IPS DF 4.7 (cell line): Measurements from ENCODE around the gene PTPRN2.
A peak's percentile ranks its signal among the peaks of the same experiment; 100 is the strongest.
"Not testable (repeated sequence)": the region's sequence is repeated elsewhere in the genome, so short reads cannot be mapped to it uniquely, and the experiment has no call there.

Source experiments
- DNase-seq: peaks from one replicate; pipeline ENCODE4 v3.0.0-alpha.2; 2013; ENCODE audit warnings: low spot score; ENCODE audit errors: extremely low read depth

PTPRN2 gene

DNA sequence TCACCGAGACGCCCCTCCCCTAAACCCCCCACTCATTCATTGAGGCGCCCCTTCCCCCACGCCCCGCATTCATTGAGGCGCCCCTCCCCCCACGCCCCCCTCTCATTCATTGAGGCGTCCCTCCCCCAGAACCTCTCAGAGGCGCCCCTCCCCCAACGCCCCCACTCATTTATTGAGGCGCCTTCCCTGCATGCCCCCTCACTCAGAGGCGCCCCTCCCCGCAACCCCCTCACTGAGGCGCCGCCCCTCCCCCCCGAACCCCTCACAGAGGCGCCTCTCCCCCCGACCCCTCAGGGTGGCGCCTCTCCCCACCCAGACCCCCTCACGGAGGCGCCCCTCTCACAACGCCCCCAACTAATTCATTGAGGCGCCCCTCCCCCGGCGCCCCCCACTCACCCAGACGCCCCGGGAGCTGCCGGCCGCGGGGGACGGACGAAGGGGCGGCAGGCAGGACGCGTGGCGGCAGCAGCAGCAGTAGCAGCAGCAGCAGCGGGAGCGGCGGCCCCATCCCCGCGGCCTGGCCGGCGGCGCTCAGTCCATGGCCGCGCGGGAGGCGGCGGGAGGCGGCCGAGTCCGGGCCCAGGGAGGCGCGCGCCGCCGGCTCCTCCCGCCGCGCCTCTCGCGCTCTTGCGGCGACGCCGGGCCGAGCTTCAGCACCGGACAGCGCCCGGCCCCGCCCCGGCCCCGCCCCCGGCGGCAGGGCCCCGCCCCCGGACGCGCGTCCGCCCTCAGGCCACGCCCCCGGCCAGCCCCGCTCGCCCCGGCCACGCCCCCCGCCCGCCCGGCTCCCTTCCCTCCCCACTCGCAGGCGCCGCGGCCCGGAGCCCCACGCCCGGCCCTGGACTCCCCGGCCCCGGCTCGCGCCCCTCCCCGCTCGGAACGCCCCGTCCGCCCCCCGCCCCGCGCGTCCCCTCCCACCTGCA lies at the start of gene PTPRN2:
TSS of gene PTPRN2 (minus strand) at position 662 of the 923 bp plus-strand sequence.
- no peak for DNase-seq

DNA sequence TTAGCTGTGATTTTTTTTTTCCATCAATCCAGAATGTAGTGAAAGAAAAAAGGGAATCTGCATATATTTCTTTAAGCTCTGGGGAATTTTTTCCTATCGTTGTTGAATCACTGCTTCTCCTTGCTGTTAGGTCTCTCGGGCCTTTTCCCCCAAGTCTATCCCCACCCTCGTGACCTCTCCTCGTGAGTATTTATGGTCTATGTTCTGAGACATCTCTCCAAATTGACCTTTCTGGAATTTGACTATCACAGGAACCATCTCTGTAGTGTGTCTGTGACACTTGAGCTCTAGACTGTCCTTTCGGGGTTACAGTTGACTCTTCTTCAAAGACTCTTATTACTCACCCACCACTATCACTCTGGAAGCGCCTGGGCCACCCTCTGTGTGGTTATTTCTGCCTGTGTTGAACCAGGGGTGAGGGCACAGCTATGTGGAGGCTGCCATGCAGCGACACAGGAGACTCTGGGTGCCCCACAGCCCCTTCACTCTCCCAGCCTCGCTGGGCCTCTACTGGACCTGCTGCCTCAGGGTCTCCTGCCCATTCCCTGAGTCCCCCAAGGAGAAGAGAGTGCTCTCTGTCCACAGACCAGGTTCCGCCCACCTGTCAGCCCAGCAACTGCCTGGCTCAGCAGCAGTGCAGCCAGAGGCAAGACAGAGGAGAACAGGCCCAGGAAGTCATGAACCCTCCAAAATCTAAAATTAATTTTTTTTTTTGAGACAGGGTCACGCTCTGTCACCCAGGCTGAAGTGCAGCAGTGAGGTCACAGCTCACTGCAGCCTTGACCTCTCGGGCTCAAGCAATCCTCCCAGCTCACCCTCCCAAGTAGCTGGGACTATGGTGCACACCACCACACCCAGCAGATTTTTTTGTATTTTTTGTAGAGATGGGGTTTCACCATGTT lies 45.7 kb upstream of the PTPRN2 start:
- no peak for DNase-seq

DNA sequence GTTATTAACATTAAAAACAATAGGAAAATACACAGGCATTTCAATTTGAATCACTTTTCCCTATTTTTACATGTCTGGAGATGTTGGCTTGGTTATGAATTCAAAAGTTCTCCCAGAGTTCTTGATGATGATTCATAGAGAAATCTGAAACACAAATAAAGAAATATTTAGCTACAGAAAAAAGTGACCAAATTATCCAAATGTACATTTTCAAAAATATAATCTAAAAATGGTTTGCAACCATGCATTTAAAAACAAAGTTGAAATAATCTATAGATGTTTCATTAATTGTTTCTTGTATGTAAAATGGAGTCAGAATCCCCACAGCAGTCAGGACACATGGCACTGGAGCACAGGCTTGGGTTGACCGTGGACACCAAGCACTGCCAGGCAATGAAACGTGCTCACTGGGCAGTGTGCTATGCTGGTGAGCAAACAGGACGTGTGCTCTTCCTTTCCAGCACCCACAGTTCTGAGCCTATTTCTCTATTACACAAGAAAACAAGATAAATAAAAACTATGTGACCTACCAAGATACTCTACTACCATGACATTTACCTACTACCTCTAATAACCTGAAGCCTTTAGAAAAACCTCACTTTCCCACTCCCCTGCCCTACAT lies 44.1 kb upstream of the PTPRN2 start:
- no peak for DNase-seq

DNA sequence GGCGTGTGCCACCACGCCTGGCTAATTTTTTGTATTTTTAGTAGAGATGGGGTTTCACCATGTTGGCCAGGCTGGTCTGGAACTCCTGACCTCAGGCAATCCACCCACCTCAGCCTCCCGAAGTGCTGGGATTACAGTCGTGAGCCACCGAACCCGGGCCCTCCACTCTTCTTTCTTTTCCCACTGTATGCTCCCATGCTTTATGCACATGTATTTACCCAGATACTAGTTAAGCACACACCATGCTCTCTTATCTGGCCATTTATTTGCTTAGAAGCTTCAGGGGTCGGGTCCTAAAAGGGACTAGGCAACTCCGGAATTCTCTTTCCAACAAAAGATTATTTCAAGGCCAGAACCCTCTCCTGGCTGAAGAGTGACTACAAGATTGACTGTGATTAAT lies 38.7 kb upstream of the PTPRN2 start:
- DNase-seq: not testable (repeated sequence)

DNA sequence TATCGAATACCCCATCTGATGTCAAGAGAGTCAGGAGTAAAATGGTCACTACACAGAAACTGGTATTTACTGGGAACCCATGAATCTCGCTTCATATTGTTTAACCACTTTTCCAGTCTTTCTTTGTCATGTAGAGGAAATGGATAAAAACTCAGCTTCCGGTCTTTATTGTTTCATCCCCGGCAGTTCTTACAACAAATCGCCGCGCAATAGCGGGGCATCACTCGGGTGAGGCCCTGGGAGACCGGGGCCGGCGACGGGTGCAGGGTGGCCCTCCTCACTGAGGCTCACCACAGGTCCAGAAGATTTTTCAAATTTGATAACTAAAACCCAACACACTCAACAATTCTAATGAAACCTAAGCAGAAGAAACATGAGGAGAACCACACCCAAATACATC lies 35.6 kb upstream of the PTPRN2 start:
- DNase-seq: no peak

DNA sequence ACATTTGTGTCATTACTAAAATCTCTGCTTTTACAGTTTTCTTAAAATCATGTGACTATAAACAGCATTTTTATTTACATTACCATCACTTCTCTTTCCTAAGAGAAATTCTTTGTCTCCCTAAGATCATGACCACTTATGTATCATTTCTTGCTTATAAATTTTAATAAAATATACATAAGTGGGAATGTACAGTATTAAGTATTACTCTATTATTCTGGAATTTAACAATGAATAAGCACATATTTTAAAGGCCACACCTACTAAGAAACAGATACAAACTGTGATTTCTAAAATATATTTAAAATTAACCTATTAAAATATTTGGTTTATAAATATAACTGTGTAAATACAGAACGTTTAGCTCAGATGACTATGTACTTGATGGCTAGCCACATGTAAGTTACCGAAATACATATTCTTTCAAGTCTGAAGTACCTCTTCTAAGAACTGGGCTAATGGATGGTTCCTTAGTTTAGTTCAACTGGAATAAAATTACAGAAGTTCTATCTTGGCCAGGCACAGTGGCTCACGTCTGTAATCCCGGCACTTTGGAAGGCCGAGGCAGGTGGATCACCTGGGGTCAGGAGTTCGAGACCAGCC lies 33.3 kb upstream of the PTPRN2 start:
- DNase-seq: no peak

DNA sequence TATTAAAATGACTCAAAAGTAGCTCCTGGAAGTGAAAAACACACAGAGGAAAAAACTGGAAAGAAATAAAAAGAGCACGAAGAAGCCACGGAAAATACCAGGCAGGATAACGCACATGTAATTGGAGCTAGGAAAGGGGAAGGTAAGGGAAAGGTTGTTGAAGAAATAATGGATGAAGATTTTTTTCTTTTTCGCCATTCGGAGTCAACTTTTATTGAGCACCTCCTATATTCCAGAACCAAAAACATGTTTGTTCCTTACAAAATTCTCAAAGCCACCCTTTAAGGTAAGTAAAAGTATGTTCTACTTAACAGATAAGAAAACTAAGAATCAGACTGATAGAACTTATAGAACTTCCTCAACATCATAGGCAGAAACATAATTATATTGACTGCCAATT lies 32.8 kb upstream of the PTPRN2 start:
- DNase-seq: no peak

DNA sequence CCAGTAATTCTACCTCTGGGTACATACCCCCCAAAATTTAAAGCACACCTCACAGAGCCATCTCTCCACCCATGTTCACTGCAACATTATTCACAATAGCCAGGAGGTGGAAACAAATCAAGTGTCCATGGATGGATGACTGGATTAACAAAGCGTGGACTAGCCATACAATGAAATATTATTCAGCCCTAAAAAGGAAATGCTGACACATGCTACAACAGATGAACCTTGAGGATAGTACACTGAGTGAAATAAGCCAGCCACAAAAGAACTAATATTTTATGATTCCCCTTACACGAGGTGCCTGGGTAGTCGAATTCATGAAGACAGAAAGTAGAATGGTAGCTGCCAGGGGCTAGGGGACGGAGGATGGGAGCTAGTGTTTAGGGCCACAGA lies 31.1 kb upstream of the PTPRN2 start:
- no peak for DNase-seq

DNA sequence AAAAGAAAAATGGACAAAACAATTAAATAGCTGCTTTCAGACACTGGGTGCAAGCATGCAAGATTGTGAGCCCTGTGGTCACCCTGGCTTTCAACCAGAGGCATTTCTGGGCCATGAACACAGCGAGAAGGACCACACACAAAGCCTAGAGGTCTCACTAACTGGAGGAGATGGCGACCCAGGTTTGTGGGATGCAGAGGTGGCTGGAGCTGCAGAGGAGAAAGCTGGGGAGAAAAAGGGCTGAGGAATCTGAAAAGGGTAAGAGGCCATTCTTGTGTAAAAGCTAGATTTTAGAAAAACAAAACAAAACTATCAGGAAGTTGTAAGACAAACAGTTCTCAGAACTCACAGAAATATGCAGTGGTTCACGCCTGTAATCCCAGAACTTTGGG lies 30.1 kb upstream of the PTPRN2 start:
- DNase-seq: peak; percentile 49

DNA sequence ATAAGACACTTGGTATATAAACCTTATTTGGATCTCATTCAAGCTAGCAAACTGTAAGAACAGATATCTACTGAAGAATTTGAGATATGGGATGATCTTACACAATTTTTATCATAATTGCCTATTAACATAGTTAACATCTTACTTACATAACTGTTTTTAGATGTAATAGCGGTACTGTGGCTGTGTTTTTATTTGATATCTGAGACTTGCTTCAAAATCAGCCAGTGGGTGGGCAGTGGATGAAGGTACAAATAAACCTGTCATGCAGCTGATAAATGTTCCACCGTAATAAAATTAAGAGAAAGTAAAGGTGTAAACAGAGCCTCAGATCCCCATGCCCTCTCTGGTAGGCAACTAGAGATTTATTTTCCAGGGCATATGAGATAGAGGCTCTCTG lies 28.4 kb upstream of the PTPRN2 start:
- no peak for DNase-seq

DNA sequence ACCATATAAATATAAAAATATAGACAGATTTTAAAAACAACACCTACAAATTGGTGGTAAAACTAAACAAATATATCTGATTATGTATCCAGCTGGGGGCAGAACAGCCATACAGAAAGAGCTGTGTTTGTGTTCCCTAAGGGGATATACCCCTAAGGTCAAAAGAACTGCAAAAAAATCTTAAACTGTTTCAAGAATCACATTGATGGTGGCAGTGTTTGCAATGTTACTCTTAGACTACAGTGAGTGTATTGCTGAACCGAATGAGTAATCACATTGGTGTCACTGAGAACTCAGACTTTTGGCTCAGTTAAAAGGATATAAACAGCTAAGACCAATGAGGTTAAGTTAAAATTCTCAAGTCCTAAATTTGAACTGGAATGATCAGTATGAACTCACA lies 27.1 kb upstream of the PTPRN2 start:
- no peak for DNase-seq

DNA sequence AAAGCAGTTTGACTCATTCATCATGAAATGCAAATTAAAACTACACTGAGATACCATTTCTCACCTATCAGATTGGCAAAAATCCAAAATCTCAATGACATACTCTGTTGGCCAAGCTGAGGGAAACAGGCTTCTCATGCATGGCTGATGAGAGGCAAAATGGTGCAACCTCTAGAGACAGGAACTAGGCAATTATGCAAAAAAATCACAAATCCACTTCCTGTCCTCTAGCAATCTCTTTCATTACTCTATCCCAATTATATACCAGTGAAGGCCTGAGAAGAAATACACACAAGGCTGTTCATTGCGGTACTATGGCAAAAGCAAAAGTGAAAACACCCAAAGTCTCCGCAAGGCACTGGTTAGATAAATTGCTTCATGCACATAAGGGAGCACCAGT lies 25.9 kb upstream of the PTPRN2 start:
- no peak for DNase-seq

DNA sequence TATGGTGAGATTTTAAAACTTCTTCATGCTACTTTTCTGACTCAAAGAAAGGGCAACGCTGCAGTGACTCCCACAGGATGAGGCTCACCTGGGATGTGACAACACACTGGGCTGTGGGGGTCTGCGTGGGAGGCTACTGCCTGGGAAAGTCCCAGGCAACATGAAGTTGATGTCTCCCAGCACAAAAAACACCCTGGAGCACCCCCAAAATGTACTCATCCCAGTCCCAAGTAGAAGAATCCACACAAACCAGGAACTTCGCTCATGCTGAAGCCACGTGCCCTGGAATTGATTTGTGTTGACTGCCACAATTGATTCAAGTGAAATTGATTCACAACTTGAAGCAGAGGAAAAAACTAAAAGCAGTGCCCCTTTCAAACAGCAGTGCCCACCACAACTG lies 24.9 kb upstream of the PTPRN2 start:
- DNase-seq: no peak

DNA sequence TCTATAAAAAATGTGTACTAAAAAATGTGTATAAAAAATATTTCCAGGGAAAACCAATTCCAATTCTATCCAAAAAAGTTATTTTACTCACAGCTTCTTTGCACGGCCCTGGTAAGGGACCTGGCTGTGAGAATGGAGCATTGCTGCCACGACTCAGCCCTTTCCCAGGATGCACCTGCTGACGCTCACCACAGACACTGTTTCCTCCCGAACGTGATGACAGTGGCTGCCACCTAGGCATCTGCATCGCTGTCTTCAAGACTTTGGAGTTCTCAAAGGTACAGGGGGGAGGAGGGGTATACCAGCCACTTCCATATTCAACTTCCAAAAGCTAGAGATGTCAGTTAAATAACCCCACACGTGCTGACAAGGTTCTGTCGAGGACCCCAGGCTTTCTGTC lies 23.9 kb upstream of the PTPRN2 start:
- DNase-seq: no peak

DNA sequence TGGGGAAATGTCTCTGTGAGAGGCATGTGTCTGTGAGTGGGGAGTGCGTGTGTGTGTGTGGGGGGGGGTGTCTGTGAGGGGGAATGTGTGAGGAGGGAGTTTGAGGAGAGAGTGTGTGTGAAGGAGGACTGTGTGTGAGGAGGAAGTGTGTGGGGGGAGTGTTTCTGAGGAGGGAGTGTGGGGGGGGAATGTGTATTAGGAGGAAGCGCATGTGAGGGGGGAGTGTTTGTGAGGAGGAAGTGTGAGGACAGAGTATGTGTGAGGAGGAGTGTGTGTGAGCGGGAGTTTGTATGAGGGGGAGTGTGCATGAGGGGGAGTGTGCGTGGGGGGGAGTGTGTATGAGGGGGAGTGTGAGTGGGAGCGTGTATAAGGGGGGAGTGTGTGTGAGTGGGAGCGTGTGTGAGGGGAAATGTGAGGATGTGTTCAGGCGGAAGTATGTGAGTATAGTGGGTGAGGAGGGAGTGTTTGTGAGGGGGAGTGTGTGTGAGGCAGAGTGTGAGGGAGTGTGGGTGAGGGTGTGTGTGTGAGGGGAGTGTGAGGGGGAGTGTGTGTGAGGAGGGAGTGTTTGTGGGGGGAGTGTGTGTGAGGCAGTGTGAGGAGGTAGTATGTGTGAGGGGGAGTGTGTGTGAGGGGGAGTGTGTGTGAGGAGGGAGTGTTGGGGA lies 21.8 kb upstream of the PTPRN2 start:
- no peak for DNase-seq

DNA sequence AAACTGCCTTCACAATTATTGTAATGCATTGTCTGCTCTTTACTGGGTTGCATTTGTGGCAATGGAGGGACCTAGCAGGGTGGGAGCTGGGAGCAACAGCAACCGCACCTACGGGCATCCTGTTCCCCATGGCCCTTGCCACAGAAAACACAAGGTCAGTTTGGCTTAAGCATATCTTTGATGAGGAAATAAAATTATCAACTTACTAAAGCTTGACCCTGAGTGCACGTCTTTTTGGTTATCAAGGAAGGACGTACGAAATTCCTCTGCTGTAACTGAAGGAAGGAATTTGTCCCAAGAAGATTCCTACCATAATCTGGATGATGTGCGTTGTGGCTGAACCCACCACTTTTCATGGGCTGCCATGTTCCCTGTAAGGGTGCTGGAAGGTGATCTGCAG lies 19.9 kb upstream of the PTPRN2 start:
- no peak for DNase-seq

DNA sequence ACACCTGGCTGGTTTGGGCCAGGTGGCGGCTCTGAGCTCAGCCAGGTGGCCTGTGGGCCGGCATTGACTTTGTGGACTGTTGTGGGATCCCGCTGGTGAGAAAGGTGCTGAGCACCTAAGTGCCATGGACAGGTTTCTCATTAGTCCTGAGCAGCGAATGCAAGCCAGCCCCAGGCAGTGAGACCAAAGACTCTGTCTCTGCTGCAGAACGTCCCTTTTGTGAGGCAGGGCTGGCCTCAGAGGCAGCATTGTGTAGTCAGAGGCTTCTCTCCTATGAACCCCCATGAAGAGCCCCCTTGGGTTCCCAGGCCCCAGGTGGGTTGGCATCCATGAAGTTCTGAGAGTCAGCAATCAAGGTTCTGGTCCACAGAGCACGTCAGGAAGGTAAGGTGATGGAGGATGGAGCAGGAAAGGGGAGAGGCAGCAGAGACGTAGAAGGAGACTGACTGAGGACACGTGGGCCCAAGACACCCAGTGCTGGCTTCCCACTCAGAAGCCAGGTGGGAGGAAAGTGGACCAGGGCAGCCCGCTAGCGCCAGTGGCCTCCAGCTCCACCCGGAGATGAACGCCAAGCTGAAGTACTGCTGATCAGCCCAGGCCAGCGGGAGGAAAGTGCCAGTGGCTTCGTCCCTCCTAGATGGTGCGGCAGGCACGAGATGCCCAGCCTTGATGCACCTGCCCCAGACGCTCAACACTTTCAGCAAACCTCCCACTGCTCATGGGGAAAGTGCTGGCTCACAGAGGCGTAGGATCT lies 19.2 kb upstream of the PTPRN2 start:
- no peak for DNase-seq

DNA sequence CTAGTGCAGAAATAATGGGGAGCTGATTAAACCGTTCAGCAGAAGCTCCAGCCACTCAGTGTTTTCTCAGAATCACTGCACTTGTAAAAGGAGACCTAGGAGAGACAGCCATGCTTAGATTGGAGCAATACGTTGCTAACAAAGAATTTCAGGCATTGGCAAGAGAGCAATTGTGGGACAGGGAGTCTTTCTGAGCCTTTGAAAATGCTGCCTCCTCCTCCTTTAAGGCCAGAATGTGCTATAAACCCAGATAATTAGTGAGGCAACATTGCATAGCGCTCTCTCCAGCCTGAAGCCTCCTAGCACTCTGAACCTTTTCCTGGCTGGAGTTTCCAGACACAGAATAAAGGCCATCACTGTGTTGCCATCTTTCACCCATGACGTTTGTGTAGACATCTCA lies 18.5 kb upstream of the PTPRN2 start:
- DNase-seq: no peak

DNA sequence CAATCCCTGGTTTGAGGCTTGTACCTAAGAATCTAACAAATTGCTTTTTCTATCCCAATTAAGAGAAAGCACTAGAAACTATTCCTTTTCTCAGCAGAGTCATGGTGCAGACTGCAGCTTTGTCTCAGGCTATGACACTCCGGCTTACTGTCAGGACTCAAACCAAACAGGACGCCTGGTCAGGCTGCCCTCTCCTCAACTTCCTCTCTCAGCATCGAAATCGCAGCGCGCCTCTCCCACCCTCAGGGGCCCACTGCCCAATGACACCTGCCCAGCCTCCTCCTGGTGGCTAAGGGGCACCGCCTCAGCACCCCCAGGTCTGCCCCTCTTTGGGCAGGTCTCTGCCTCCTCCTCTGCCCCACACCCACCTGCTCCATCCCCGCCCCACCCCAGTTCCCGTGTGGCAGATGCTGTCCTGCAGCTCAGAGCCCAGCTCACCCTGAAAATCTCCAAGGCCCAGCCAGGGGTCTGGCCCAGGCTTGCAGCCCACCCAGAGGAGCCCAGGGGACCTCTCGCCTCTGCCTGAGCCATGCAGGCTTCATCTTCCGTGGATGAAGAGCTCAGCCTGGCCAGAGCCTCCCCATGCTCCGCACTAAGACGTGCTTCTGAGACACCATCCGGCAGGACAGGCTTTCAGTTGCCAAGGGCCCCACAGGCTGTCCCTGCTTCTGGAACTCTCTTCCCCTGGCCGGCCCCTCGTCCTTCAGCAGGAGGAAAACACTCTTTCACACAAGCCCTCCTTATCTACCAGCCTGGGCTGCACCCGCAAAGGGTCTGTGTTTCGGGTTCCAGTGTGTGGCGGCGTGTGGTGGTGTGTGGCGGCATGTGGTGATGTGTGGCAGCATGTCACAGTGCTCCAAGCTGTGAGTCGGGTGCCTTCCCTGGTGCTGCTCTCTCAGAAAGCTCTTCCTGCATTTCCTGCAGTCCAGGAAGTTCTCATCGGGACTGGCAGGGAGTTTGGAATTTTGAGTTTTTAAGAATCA lies 16.4 kb upstream of the PTPRN2 start:
- DNase-seq: no peak
